HCT116 (cell line): ENCODE data around the gene EBI3. TPM values are rescaled to one million over a fixed set of nuclear protein-coding genes. Genes with fewer than 3 reads are reported as not detected.
A peak's percentile ranks its signal among the peaks of the same experiment; 100 is the strongest.
"Not testable (repeated sequence)": the region's sequence is repeated elsewhere in the genome, so short reads cannot be mapped to it uniquely, and the experiment has no call there.

Experiments
- ATAC-seq: fragments of 200-7000 bp; cut with Tn5 transposase; 2 replicates; pipeline ENCODE4 v1.9.1; 2020; ENCODE audit warnings: mild to moderate bottlenecking, moderate library complexity
- BruUV-seq: library from RNA; stranded (reverse); fragments of 400-500 nt; replicated peaks from 2 replicates; lab custom pipeline; 2021; lab: Mats Ljungman, UMichigan
- CTCF ChIA-PET: fragments of 300-600 bp; sonication (Branson Sonifier 250); formaldehyde crosslinking; loops from one replicate; lab custom pipeline; 2021; ENCODE audit warnings: antibody characterized with exemption; lab: Charles Lee
- POLR2A ChIA-PET: fragments of 300-600, 350-600 bp; sonication (Branson Sonifier 250); formaldehyde crosslinking; loops from one replicate; lab custom pipeline; 2021; ENCODE audit warnings: antibody characterized with exemption; lab: Charles Lee
- RAD21 ChIA-PET, 2 experiments: fragments of 300-600 bp; sonication (Branson Sonifier 250); formaldehyde crosslinking; loops; one replicate each; lab custom pipeline; 2023; ENCODE audit warnings: low total read pairs in 2 of 2; ENCODE audit not compliant: uncharacterized antibody in 2 of 2, unreplicated experiment in 2 of 2, low non-redundant PET in 1 of 2; lab: Charles Lee
- DNase-seq: peaks from one replicate; pipeline ENCODE4 v3.0.0-alpha.2; 2010; ENCODE audit warnings: low read depth, low spot score
- H2AFZ ChIP-seq: fragments of 200-600 bp; shearing (Covaris generic), sonication (generic); 2 replicates; pipeline ENCODE4 v1.6.1; 2017; ENCODE audit warnings: low read depth, mixed run types, mixed read lengths, antibody characterized with exemption, low read length; ENCODE audit not compliant: poor library complexity, severe bottlenecking
- H3K27ac ChIP-seq: 2 replicates; pipeline ENCODE4 v1.5.1; 2012; ENCODE audit warnings: low read depth, low read length
- H3K27me3 ChIP-seq: fragments of 200-600 bp; sonication (generic); 2 replicates; pipeline ENCODE4 v1.6.1; 2016; ENCODE audit warnings: mixed run types, low read length, mixed read lengths; ENCODE audit not compliant: insufficient read depth
- H3K36me3 ChIP-seq, 2 experiments: fragments of 200-500 bp in 1 of 2; fragments of 200-600 bp in 1 of 2; sonication (Bioruptor generic) in 1 of 2; sonication (generic) in 1 of 2; 2 replicates each; pipeline versions ENCODE4 v1.5.1 to v1.6.1; 2014 to 2016; ENCODE audit warnings: low read length in 2 of 2, inconsistent platforms in 1 of 2, mixed read lengths in 1 of 2, mixed run types in 1 of 2; ENCODE audit not compliant: insufficient read depth in 2 of 2, control insufficient read depth in 1 of 2
- H3K4me1 ChIP-seq, 2 experiments: fragments of 200-600 bp in 1 of 2; sonication (generic) in 1 of 2; 2 replicates each; pipeline versions ENCODE4 v1.5.1 to v1.6.1; 2012 to 2017; ENCODE audit warnings: low read length in 2 of 2, inconsistent platforms in 1 of 2, mild to moderate bottlenecking in 1 of 2, mixed read lengths in 1 of 2, mixed run types in 1 of 2, moderate library complexity in 1 of 2; ENCODE audit not compliant: insufficient read depth in 2 of 2, control insufficient read depth in 1 of 2
- H3K4me2 ChIP-seq: fragments of 200-600 bp; sonication (generic); 2 replicates; pipeline ENCODE4 v1.6.1; 2017; ENCODE audit warnings: mixed run types, low read length, mixed read lengths
- H3K4me3 ChIP-seq, 2 experiments: fragments of 200-600 bp in 1 of 2; sonication (generic) in 1 of 2; replicated peaks in 1 of 2; 2 replicates each; pipeline ENCODE4 v1.5.1; 2011 to 2016; ENCODE audit warnings: low read length in 2 of 2, control low read depth in 1 of 2, low read depth in 1 of 2, mild to moderate bottlenecking in 1 of 2, mixed read lengths in 1 of 2, mixed run types in 1 of 2
- H3K79me2 ChIP-seq: fragments of 200-600 bp; sonication (generic); 2 replicates; pipeline ENCODE4 v1.6.1; 2017; ENCODE audit warnings: mild to moderate bottlenecking, mixed run types, low read length, moderate library complexity, mixed read lengths; ENCODE audit not compliant: insufficient read depth
- H3K9ac ChIP-seq: fragments of 200-600 bp; sonication (generic); 2 replicates; pipeline ENCODE4 v1.6.1; 2016; ENCODE audit warnings: low read length, mixed read lengths
- H3K9me2 ChIP-seq: fragments of 200-600 bp; sonication (generic), shearing (Covaris generic); 2 replicates; pipeline ENCODE4 v1.6.1; 2017; ENCODE audit warnings: mixed run types, mild to moderate bottlenecking, moderate library complexity; ENCODE audit not compliant: insufficient read depth
- H3K9me3 ChIP-seq, 2 experiments: fragments of 200-500 bp in 1 of 2; fragments of 200-600 bp in 1 of 2; sonication (Bioruptor generic) in 1 of 2; sonication (generic) in 1 of 2; 2 replicates each; pipeline ENCODE4 v1.6.1; 2014 to 2017; ENCODE audit warnings: low read length in 2 of 2, mixed read lengths in 2 of 2, inconsistent platforms in 1 of 2, low read depth in 1 of 2, mild to moderate bottlenecking in 1 of 2, mixed run types in 1 of 2, moderate library complexity in 1 of 2; ENCODE audit not compliant: control insufficient read depth in 1 of 2, insufficient read depth in 1 of 2
- H4K20me1 ChIP-seq: fragments of 200-600 bp; sonication (generic), shearing (Covaris generic); 2 replicates; pipeline ENCODE4 v1.6.1; 2017; ENCODE audit warnings: mixed run types, mild to moderate bottlenecking, moderate library complexity; ENCODE audit not compliant: insufficient read depth
- EZH2 ChIP-seq: fragments of 200-600 bp; sonication (generic); IDR thresholded peaks from 2 replicates; pipeline ENCODE4 v1.6.1; 2017; ENCODE audit warnings: antibody characterized with exemption, mixed run types
- FOSL1 ChIP-seq: IDR thresholded peaks from 2 replicates; pipeline ENCODE4 v1.6.1; 2012; ENCODE audit warnings: low read depth
- POLR2A ChIP-seq: IDR thresholded peaks from 2 replicates; pipeline ENCODE4 v1.7.0; 2011; ENCODE audit warnings: borderline replicate concordance; ENCODE audit not compliant: insufficient read depth, insufficient read length; ENCODE audit errors: extremely low read depth
- SP1 ChIP-seq: IDR thresholded peaks from 2 replicates; pipeline ENCODE4 v1.6.1; 2012; ENCODE audit warnings: low read depth
- intact Hi-C: fragments of 100-400 bp; cut with micrococcal nuclease; formaldehyde crosslinking; loops from 2 replicates; pipeline ENCODE4 v1.10.0; 2022
- total RNA-seq: library from RNA; stranded (reverse); gene quantifications from one replicate; pipeline ENCODE4 v1.2.1, GENCODE V29; 2021; ENCODE audit not compliant: unreplicated experiment
- TF ChIP-seq, protein P1 (sequence below): IDR thresholded peaks from 2 replicates; pipeline ENCODE4 v1.6.1; 2012; ENCODE audit warnings: low read depth

The EBI3 gene
- total RNA-seq, 1 experiment from 2014 or later = 1.2 TPM

- H4K20me1 ChIP-seq = no peaks in the 10 kb centered on the region
- DNase-seq (no peak), ATAC-seq (no peak)
- intact Hi-C loops = no loop called here
- no peak overlapping the region for H3K27ac ChIP-seq
- TF ChIP-seq EZH2 (no peak), SP1 (no peak), POLR2A (no peak)
- TF ChIP-seq, protein P1, sequence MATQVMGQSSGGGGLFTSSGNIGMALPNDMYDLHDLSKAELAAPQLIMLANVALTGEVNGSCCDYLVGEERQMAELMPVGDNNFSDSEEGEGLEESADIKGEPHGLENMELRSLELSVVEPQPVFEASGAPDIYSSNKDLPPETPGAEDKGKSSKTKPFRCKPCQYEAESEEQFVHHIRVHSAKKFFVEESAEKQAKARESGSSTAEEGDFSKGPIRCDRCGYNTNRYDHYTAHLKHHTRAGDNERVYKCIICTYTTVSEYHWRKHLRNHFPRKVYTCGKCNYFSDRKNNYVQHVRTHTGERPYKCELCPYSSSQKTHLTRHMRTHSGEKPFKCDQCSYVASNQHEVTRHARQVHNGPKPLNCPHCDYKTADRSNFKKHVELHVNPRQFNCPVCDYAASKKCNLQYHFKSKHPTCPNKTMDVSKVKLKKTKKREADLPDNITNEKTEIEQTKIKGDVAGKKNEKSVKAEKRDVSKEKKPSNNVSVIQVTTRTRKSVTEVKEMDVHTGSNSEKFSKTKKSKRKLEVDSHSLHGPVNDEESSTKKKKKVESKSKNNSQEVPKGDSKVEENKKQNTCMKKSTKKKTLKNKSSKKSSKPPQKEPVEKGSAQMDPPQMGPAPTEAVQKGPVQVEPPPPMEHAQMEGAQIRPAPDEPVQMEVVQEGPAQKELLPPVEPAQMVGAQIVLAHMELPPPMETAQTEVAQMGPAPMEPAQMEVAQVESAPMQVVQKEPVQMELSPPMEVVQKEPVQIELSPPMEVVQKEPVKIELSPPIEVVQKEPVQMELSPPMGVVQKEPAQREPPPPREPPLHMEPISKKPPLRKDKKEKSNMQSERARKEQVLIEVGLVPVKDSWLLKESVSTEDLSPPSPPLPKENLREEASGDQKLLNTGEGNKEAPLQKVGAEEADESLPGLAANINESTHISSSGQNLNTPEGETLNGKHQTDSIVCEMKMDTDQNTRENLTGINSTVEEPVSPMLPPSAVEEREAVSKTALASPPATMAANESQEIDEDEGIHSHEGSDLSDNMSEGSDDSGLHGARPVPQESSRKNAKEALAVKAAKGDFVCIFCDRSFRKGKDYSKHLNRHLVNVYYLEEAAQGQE = no peak
- H3K36me3 ChIP-seq = no peaks in the 10 kb centered on the region
- no peak overlapping the region for H3K9ac ChIP-seq
- no peaks in the 10 kb centered on the region for H3K9me3 ChIP-seq
- ChIA-PET POLR2A (no interaction called here), RAD21 (no interaction called here), CTCF (no interaction called here)
- peaks cover 7 to 20% of the 10 kb centered on the region in 2 experiments; a peak in 3 of 4 replicates for H3K4me1 ChIP-seq
- no peaks in the 10 kb centered on the region for H3K79me2 ChIP-seq
- H3K4me3 ChIP-seq = no peak overlapping the region
- BruUV-seq = no TSS peak
- no peak overlapping the region for H2AFZ ChIP-seq
- no peaks in the 10 kb centered on the region for H3K9me2 ChIP-seq
- no peak overlapping the region for H3K4me2 ChIP-seq
- H3K27me3 ChIP-seq = no peaks in the 10 kb centered on the region
Observed at GRCh38 chr19:4227771-4228170, 1.6 kb upstream of the EBI3 start.

GRCh38 chr19:4228765-4229178 is 551 bp upstream of the EBI3 start:
- Histone ChIP-seq H3K9me3 (no peaks in the 10 kb centered on the region), H3K4me3 (no peak overlapping the region), H3K79me2 (no peaks in the 10 kb centered on the region), H3K27me3 (no peaks in the 10 kb centered on the region), H3K4me2 (peak overlapping the region; percentile 50), H3K9me2 (no peaks in the 10 kb centered on the region), H2AFZ (no peak overlapping the region), H4K20me1 (no peaks in the 10 kb centered on the region), H3K9ac (no peak overlapping the region), H3K27ac (no peak overlapping the region), H3K4me1 (peaks cover 7 to 25% of the 10 kb centered on the region in 2 experiments; a peak in 3 of 4 replicates), H3K36me3 (no peaks in the 10 kb centered on the region)
- ChIA-PET RAD21 (no interaction called here), CTCF (no interaction called here), POLR2A (no interaction called here)
- no TSS peak for BruUV-seq
- DNase-seq (no peak), ATAC-seq (no peak)
- intact Hi-C loops = no loop called here
- no peak for TF ChIP-seq FOSL1

DNA sequence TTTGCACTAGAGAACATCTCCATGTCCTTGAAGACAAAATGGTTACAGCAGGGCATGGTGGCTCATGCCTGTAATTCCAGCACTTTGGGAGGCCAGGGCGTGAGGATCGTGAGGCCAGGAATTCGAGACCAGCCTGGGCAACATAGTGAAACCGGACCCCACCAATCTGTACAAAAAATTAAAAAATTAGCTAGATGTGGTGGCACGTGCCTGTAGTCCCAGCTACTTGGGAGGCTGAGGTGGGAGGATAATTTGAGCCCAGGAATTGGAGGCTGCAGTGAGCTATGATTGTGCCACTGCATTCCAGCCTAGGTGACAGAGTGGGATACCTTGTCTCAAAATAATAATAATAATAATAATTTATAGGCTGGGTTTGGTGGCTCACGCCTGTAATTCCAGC is 914 bp downstream of the EBI3 start:
- H3K4me3 ChIP-seq, intact Hi-C loops, H3K27me3 ChIP-seq, DNase-seq, H4K20me1 ChIP-seq, H3K9me2 ChIP-seq, H3K79me2 ChIP-seq, BruUV-seq, POLR2A ChIA-PET, CTCF ChIA-PET, RAD21 ChIA-PET, H3K27ac ChIP-seq, H3K9ac ChIP-seq, H3K9me3 ChIP-seq, H3K36me3 ChIP-seq, H3K4me2 ChIP-seq, ATAC-seq, H2AFZ ChIP-seq: not testable (repeated sequence)
- peaks cover 7 to 25% of the 10 kb centered on the region in 2 experiments; a peak in 3 of 4 replicates for H3K4me1 ChIP-seq
